K562 (cell line): Measurements from ENCODE around the gene S100A2. TPM values are rescaled to one million over a fixed set of nuclear protein-coding genes. Genes with fewer than 3 reads are reported as not detected.

Source experiments
- ATAC-seq: fragments of 200-7000 bp; cut with Tn5 transposase; 3 replicates; pipeline ENCODE4 v1.9.1; 2020; ENCODE audit warnings: moderate library complexity
- BruUV-seq: library from RNA; stranded (reverse); fragments of 400-500 nt; replicated peaks from 2 replicates; lab custom pipeline; 2021; lab: Mats Ljungman, UMichigan
- CTCF ChIA-PET: fragments of 300-600 bp; formaldehyde crosslinking; extraction: SDS; loops from one replicate; lab custom pipeline; 2021; ENCODE audit warnings: low intra/inter-chr PET ratio; lab: Yijun Ruan, JAX
- POLR2A ChIA-PET: fragments of 300-600, 350-650 bp; sonication (Branson Sonifier 250); formaldehyde crosslinking; extraction: SDS; loops from one replicate; lab custom pipeline; 2021; ENCODE audit warnings: antibody characterized with exemption, inconsistent platforms; lab: Yijun Ruan, JAX
- DNase-seq, 4 experiments: peaks; one replicate each; pipeline versions ENCODE4 v3.0.0 to v3.0.0-alpha.2; 2011 to 2018; ENCODE audit warnings: low spot score in 3 of 4, mixed read lengths in 3 of 4; ENCODE audit errors: extremely low read depth in 1 of 4
- FAIRE-seq: peaks from 2 replicates; lab custom pipeline; 2011; peaks lifted over from hg19 to GRCh38; lab: Jason Lieb, UNC
- H2AFZ ChIP-seq: 2 replicates; pipeline ENCODE4 v1.6.0; 2011; ENCODE audit warnings: low read depth, low read length, control low read depth, inconsistent platforms
- H3K27ac ChIP-seq: fragments of 200-600 bp; 3 replicates; pipeline ENCODE4 v1.8.0; 2011; ENCODE audit warnings: low read depth, mild to moderate bottlenecking, control low read depth, inconsistent platforms, low read length, moderate library complexity, mixed read lengths; ENCODE audit errors: extremely low read depth
- H3K27me3 ChIP-seq, 2 experiments: fragments of 300-600 bp in 1 of 2; 2 replicates in 1 of 2; 3 replicates in 1 of 2; pipeline versions ENCODE4 v1.6.0 to v1.8.0; 2011; ENCODE audit warnings: inconsistent platforms in 2 of 2, low read length in 2 of 2, mild to moderate bottlenecking in 1 of 2, mixed read lengths in 1 of 2, moderate library complexity in 1 of 2; ENCODE audit not compliant: control insufficient read depth in 2 of 2, insufficient read depth in 2 of 2
- H3K36me3 ChIP-seq: fragments of 300-600 bp; 3 replicates; pipeline ENCODE4 v1.8.0; 2011; ENCODE audit warnings: mild to moderate bottlenecking, low read length, inconsistent platforms; ENCODE audit not compliant: control insufficient read depth, insufficient read depth
- H3K4me1 ChIP-seq, 2 experiments: fragments of 200-600 bp in 1 of 2; replicated peaks in 1 of 2; 2 replicates in 1 of 2; 3 replicates in 1 of 2; pipeline versions ENCODE4 v1.5.1 to v1.8.0; 2011; ENCODE audit warnings: inconsistent platforms in 2 of 2, low read length in 2 of 2, mild to moderate bottlenecking in 1 of 2, mixed read lengths in 1 of 2, moderate library complexity in 1 of 2; ENCODE audit not compliant: control insufficient read depth in 2 of 2, insufficient read depth in 2 of 2
- H3K4me2 ChIP-seq: 2 replicates; pipeline ENCODE4 v1.6.1; 2011; ENCODE audit warnings: low read length, control low read depth, inconsistent platforms, mixed read lengths; ENCODE audit not compliant: insufficient read depth
- H3K4me3 ChIP-seq: fragments of 200-600 bp; sonication (generic), shearing (Covaris generic); 2 replicates; pipeline ENCODE4 v1.5.1; 2016; ENCODE audit warnings: control low read depth, inconsistent platforms
- H3K79me2 ChIP-seq: fragments of 200-600 bp; 3 replicates; pipeline ENCODE4 v1.8.0; 2011; ENCODE audit warnings: low read length, inconsistent platforms; ENCODE audit not compliant: control insufficient read depth, insufficient read depth
- H3K9ac ChIP-seq, 2 experiments: 2 replicates each; pipeline versions ENCODE4 v1.6.0 to v1.6.1; 2011; ENCODE audit warnings: low read depth in 2 of 2, low read length in 2 of 2, control low read depth in 1 of 2, inconsistent platforms in 1 of 2, mild to moderate bottlenecking in 1 of 2, mixed read lengths in 1 of 2; ENCODE audit not compliant: insufficient read depth in 1 of 2
- H3K9me1 ChIP-seq: one replicate; pipeline ENCODE4 v1.6.0; 2011; ENCODE audit warnings: inconsistent platforms, mild to moderate bottlenecking, low read length, moderate library complexity; ENCODE audit not compliant: control insufficient read depth, insufficient read depth
- H3K9me3 ChIP-seq: replicated peaks from 2 replicates; pipeline ENCODE4 v1.5.1; 2011; ENCODE audit warnings: low read depth, low read length, inconsistent platforms; ENCODE audit not compliant: control insufficient read depth, insufficient read depth
- H4K20me1 ChIP-seq: replicated peaks from 2 replicates; pipeline ENCODE4 v1.6.1; 2011; ENCODE audit warnings: low read length, inconsistent platforms, mixed read lengths; ENCODE audit not compliant: control insufficient read depth, insufficient read depth
- CHD4 ChIP-seq: fragments of 200-600 bp; sonication (generic); IDR thresholded peaks from 3 replicates; pipeline ENCODE4 v1.6.1; 2012; ENCODE audit warnings: low read depth, mild to moderate bottlenecking, mixed read lengths, low read length, inconsistent platforms; ENCODE audit not compliant: insufficient read depth, insufficient replicate concordance, poor library complexity, severe bottlenecking
- EGR1 ChIP-seq: fragments of 450-650 bp; conservative IDR thresholded peaks from 2 replicates; pipeline ENCODE4 v1.6.1; 2017; ENCODE audit warnings: mild to moderate bottlenecking
- ILK ChIP-seq: fragments of 450-650 bp; IDR thresholded peaks from 2 replicates; pipeline ENCODE4 v1.6.1; 2016; ENCODE audit warnings: missing genetic modification characterization, low read depth, mild to moderate bottlenecking, missing compliant biosample characterization, moderate library complexity, borderline replicate concordance
- MAFG ChIP-seq: fragments of 450-650 bp; conservative IDR thresholded peaks from 2 replicates; pipeline ENCODE4 v1.6.1; 2016; ENCODE audit warnings: missing genetic modification characterization, missing compliant biosample characterization
- PKNOX1 ChIP-seq: fragments of 450-650 bp; IDR thresholded peaks from 2 replicates; pipeline ENCODE4 v1.6.1; 2016
- TFAM ChIP-seq: fragments of 250-450 bp; sonication (Bioruptor Pico); conservative IDR thresholded peaks from 2 replicates; pipeline ENCODE4 v1.5.0; 2021; ENCODE audit warnings: mild to moderate bottlenecking, moderate library complexity
- YY1 ChIP-seq, 3 experiments: IDR thresholded peaks; 2 replicates each; pipeline ENCODE4 v1.6.1; 2011; ENCODE audit warnings: low read length in 2 of 3, mild to moderate bottlenecking in 2 of 3, moderate library complexity in 2 of 3, borderline replicate concordance in 1 of 3, control low read depth in 1 of 3, low read depth in 1 of 3; ENCODE audit not compliant: insufficient read depth in 3 of 3, insufficient replicate concordance in 2 of 3, control insufficient read depth in 1 of 3, insufficient read length in 1 of 3; ENCODE audit errors: extremely low read depth in 1 of 3
- ZFP30 ChIP-seq: fragments of 250-450 bp; sonication (Bioruptor Pico); IDR thresholded peaks from 2 replicates; pipeline ENCODE4 v1.8.0; 2022; ENCODE audit warnings: moderate library complexity, mild to moderate bottlenecking, inconsistent platforms, borderline replicate concordance
- ZNF197 ChIP-seq: fragments of 200-800 bp; sonication (Bioruptor generic); IDR thresholded peaks from 2 replicates; pipeline ENCODE4 v1.6.1; 2016; ENCODE audit warnings: low read depth, missing genetic modification characterization, missing compliant biosample characterization
- ZNF282 ChIP-seq: sonication (generic); formaldehyde crosslinking; IDR thresholded peaks from 2 replicates; pipeline ENCODE4 v1.8.1; 2023; ENCODE audit warnings: missing genetic modification reagents
- ZNF512 ChIP-seq: IDR thresholded peaks from 2 replicates; pipeline ENCODE4 v1.6.1; 2016; ENCODE audit warnings: missing genetic modification characterization, missing compliant biosample characterization
- ZNF609 ChIP-seq: sonication (generic); formaldehyde crosslinking; IDR thresholded peaks from 2 replicates; pipeline ENCODE4 v1.8.1; 2023; ENCODE audit warnings: missing genetic modification reagents, mild to moderate bottlenecking, borderline replicate concordance
- WGBS: fragments of 100-300 bp; shearing (Covaris generic); methylation state at CpG from one replicate; pipeline ENCODE4 v1.1.6; 2016; ENCODE audit warnings: low coverage, mixed read lengths; ENCODE audit not compliant: insufficient coverage; ENCODE audit errors: missing lambda C conversion rate; 5-methylcytosine and 5-hydroxymethylcytosine counted together
- in situ Hi-C: fragments of 300-500 bp; cut with MboI; formaldehyde crosslinking; loops from 4 replicates; pipeline ENCODE4 v1.15.0; 2018; ENCODE audit warnings: inconsistent platforms, mixed read lengths
- intact Hi-C: fragments of 100-400 bp; cut with micrococcal nuclease; formaldehyde crosslinking; loops from 2 replicates; pipeline ENCODE4 v1.14.2; 2022
- polyA plus RNA-seq, 8 experiments: library from polyadenylated mRNA; depleted of rRNA in 4 of 8; stranded (reverse) in 5 of 8; unstranded in 3 of 8; fragments of >200 nt; fragmentation: Nextera tagmentation in 2 of 8; fragmentation: Illumina TruSeq in 1 of 8; extraction: Ambion mirVana in 2 of 8; extraction: Trizol in 1 of 8; gene quantifications; 2 replicates each; pipeline versions ENCODE4 v1.2.1 to v1.2.3, GENCODE V29; 2011 to 2014; ENCODE audit warnings: inconsistent platforms in 1 of 8, missing spikeins in 1 of 8
- total RNA-seq, 7 experiments: library from RNA; depleted of rRNA in 6 of 7; stranded (reverse); fragments of >200 nt in 6 of 7; fragmentation: Illumina TruSeq in 2 of 7; extraction: Trizol in 2 of 7; gene quantifications; 2 replicates each; pipeline versions ENCODE4 v1.2.1 to v1.2.3, GENCODE V29; 2011 to 2021; ENCODE audit warnings: low replicate concordance in 1 of 7

S100A2 gene
- total and polyA plus RNA-seq, 9 of the 15 experiments (the other 6 are each of a cell fraction or from before 2014, with no cell fraction given) = 0.28 to 0.65 (median 0.44) TPM; not detected in 4

- no peak for DNase-seq
- no peak overlapping the region for H3K27ac ChIP-seq
- H3K4me1 ChIP-seq = peaks cover 62 to 74% of the 10 kb centered on the region in 2 experiments
- H3K36me3 ChIP-seq = no peaks in the 10 kb centered on the region
- no peak overlapping the region for H3K4me3 ChIP-seq
- BruUV-seq = no TSS peak
- peak overlapping the region in 1 of 2 experiments; percentile 45; a peak in 3 of 4 replicates for H3K9ac ChIP-seq
- no peaks in the 10 kb centered on the region for H4K20me1 ChIP-seq
- no peaks in the 10 kb centered on the region for H3K79me2 ChIP-seq
- H3K4me2 ChIP-seq = no peak overlapping the region
- H3K9me3 ChIP-seq = no peaks in the 10 kb centered on the region
- H3K9me1 ChIP-seq = no peaks in the 10 kb centered on the region
- CTCF ChIA-PET = no interaction called here
- peak overlapping the region; percentile 62 for H2AFZ ChIP-seq
- no peaks in the 10 kb centered on the region for H3K27me3 ChIP-seq
- in situ Hi-C loops = no loop called here
- WGBS = 65% methylated on average over 13 of the region's 14 CpGs
- no peak for FAIRE-seq
- POLR2A ChIA-PET = interaction anchor here (0.7 kb wide), 1 partner anchor 918 kb away, joined by 3 read pairs; no protein-coding TSS in a partner anchor
- ATAC-seq = no peak
- intact Hi-C loops = no loop called here
- no peak for TF ChIP-seq ILK (tag)
- TF ChIP-seq ZFP30 (CRISPR knock-in tag) = no peak
- no peak for TF ChIP-seq YY1 (IDR thresholded peaks at IDR 0.05; ENCODE audit: borderline replicate concordance in 1 of 3, control insufficient read depth in 1 of 3, extremely low read depth in 1 of 3, insufficient read depth in 3 of 3, insufficient read length in 1 of 3, insufficient replicate concordance in 2 of 3, low read depth in 1 of 3, low read length in 2 of 3)
- no peak for TF ChIP-seq ZNF512
- no peak for TF ChIP-seq PKNOX1
- TF ChIP-seq ZNF282 (CRISPR knock-in tag) = no peak
- TF ChIP-seq EGR1 = no peak
- TF ChIP-seq ZNF609 (CRISPR knock-in tag) = no peak
- TF ChIP-seq ZNF197 = no peak
- no peak for TF ChIP-seq MAFG (tag)
- TF ChIP-seq CHD4 = no peak
- no peak for TF ChIP-seq TFAM
Observed at GRCh38 chr1:153546796-153547559, 18.7 kb downstream of the S100A2 start.
